ENCODE data around the gene TUBG1. TPM values are rescaled to one million over a fixed set of nuclear protein-coding genes. Genes with fewer than 3 reads are reported as not detected.

Gene TUBG1
- total RNA-seq, 1 experiment from 2014 or later, result 140 TPM

DNA sequence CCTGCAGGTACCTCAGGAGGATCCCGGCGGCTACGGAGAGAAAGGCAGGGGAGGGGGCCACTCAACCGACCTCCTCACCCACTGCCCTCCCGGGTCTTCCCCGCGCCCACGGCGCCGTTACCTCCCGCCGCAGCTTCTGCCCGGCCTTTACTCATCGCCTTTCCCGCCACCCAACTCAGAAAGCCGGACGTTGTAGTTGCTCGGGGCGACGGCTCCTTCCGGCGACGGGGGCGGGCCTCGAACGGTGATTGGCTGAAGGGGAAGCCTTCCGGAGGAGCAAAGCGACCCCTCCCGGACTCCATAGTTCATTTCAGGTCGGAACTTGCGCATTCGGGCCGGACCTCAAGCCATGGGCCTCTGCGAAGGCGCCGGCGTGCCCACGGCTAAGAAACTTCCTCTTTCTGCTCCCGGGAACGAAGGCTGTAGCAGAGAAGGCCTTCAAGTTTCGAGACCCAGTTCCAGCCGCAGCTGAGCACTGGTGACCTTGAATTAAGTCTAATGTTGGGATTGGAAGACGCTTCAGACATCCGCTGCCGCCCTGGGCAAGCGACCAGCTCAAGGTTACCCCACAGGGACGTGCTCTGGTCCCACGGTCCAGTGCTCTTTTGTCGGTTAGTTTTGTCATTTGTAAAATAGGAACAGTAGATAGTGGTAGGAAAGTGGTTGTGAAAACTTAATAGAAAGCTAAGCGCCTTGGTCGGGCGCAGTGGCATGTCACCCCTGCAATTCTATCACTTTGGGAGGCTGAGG lies 31.8 kb upstream of the TUBG1 start, which contains the start of gene PSMC3IP (continued):
- TF ChIP-seq, protein P1, sequence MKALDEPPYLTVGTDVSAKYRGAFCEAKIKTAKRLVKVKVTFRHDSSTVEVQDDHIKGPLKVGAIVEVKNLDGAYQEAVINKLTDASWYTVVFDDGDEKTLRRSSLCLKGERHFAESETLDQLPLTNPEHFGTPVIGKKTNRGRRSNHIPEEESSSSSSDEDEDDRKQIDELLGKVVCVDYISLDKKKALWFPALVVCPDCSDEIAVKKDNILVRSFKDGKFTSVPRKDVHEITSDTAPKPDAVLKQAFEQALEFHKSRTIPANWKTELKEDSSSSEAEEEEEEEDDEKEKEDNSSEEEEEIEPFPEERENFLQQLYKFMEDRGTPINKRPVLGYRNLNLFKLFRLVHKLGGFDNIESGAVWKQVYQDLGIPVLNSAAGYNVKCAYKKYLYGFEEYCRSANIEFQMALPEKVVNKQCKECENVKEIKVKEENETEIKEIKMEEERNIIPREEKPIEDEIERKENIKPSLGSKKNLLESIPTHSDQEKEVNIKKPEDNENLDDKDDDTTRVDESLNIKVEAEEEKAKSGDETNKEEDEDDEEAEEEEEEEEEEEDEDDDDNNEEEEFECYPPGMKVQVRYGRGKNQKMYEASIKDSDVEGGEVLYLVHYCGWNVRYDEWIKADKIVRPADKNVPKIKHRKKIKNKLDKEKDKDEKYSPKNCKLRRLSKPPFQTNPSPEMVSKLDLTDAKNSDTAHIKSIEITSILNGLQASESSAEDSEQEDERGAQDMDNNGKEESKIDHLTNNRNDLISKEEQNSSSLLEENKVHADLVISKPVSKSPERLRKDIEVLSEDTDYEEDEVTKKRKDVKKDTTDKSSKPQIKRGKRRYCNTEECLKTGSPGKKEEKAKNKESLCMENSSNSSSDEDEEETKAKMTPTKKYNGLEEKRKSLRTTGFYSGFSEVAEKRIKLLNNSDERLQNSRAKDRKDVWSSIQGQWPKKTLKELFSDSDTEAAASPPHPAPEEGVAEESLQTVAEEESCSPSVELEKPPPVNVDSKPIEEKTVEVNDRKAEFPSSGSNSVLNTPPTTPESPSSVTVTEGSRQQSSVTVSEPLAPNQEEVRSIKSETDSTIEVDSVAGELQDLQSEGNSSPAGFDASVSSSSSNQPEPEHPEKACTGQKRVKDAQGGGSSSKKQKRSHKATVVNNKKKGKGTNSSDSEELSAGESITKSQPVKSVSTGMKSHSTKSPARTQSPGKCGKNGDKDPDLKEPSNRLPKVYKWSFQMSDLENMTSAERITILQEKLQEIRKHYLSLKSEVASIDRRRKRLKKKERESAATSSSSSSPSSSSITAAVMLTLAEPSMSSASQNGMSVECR (CRISPR knock-in tag; IDR thresholded peaks at IDR 0.05; ENCODE audit: borderline replicate concordance), result peak; percentile 50
- TF ChIP-seq MYBL2 (CRISPR knock-in tag; IDR thresholded peaks at IDR 0.05) (peak; percentile 59; the same call in 1 of the 2 replicates), IRF2 (CRISPR knock-in tag; IDR thresholded peaks at IDR 0.05; ENCODE audit: borderline replicate concordance, low read depth) (no peak), GABPB1 (CRISPR knock-in tag; IDR thresholded peaks at IDR 0.05) (peak; percentile 67), NFE2L1 (CRISPR knock-in tag; IDR thresholded peaks at IDR 0.05) (0 out of 2 replicates have a peak, but pooled peaks have one; percentile 13), ETV6 (CRISPR knock-in tag; IDR thresholded peaks at IDR 0.05) (peak; percentile 82), GTF2I (CRISPR knock-in tag; conservative IDR thresholded peaks at IDR 0.05) (no peak), CREM (CRISPR knock-in tag; IDR thresholded peaks at IDR 0.05) (peak; percentile 84), NFYB (CRISPR knock-in tag; conservative IDR thresholded peaks at IDR 0.05; ENCODE audit: low read depth) (peak; percentile 88)
- TF ChIP-seq, protein P2, sequence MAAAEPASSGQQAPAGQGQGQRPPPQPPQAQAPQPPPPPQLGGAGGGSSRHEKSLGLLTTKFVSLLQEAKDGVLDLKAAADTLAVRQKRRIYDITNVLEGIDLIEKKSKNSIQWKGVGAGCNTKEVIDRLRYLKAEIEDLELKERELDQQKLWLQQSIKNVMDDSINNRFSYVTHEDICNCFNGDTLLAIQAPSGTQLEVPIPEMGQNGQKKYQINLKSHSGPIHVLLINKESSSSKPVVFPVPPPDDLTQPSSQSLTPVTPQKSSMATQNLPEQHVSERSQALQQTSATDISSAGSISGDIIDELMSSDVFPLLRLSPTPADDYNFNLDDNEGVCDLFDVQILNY (CRISPR knock-in tag; IDR thresholded peaks at IDR 0.05), result peak; percentile 99
- TF ChIP-seq, protein P3, sequence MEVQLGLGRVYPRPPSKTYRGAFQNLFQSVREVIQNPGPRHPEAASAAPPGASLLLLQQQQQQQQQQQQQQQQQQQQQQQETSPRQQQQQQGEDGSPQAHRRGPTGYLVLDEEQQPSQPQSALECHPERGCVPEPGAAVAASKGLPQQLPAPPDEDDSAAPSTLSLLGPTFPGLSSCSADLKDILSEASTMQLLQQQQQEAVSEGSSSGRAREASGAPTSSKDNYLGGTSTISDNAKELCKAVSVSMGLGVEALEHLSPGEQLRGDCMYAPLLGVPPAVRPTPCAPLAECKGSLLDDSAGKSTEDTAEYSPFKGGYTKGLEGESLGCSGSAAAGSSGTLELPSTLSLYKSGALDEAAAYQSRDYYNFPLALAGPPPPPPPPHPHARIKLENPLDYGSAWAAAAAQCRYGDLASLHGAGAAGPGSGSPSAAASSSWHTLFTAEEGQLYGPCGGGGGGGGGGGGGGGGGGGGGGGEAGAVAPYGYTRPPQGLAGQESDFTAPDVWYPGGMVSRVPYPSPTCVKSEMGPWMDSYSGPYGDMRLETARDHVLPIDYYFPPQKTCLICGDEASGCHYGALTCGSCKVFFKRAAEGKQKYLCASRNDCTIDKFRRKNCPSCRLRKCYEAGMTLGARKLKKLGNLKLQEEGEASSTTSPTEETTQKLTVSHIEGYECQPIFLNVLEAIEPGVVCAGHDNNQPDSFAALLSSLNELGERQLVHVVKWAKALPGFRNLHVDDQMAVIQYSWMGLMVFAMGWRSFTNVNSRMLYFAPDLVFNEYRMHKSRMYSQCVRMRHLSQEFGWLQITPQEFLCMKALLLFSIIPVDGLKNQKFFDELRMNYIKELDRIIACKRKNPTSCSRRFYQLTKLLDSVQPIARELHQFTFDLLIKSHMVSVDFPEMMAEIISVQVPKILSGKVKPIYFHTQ (CRISPR knock-in tag; IDR thresholded peaks at IDR 0.05), result no peak
- TF ChIP-seq, protein P4, sequence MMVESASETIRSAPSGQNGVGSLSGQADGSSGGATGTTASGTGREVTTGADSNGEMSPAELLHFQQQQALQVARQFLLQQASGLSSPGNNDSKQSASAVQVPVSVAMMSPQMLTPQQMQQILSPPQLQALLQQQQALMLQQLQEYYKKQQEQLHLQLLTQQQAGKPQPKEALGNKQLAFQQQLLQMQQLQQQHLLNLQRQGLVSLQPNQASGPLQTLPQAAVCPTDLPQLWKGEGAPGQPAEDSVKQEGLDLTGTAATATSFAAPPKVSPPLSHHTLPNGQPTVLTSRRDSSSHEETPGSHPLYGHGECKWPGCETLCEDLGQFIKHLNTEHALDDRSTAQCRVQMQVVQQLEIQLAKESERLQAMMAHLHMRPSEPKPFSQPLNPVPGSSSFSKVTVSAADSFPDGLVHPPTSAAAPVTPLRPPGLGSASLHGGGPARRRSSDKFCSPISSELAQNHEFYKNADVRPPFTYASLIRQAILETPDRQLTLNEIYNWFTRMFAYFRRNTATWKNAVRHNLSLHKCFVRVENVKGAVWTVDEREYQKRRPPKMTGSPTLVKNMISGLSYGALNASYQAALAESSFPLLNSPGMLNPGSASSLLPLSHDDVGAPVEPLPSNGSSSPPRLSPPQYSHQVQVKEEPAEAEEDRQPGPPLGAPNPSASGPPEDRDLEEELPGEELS (CRISPR knock-in tag; IDR thresholded peaks at IDR 0.05), result no peak; the same call in none of the 2 replicates
- TF ChIP-seq, protein P5, sequence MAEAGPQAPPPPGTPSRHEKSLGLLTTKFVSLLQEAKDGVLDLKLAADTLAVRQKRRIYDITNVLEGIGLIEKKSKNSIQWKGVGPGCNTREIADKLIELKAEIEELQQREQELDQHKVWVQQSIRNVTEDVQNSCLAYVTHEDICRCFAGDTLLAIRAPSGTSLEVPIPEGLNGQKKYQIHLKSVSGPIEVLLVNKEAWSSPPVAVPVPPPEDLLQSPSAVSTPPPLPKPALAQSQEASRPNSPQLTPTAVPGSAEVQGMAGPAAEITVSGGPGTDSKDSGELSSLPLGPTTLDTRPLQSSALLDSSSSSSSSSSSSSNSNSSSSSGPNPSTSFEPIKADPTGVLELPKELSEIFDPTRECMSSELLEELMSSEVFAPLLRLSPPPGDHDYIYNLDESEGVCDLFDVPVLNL (CRISPR knock-in tag; IDR thresholded peaks at IDR 0.05; ENCODE audit: borderline replicate concordance, low read depth), result peak; percentile 95; the same call in 1 of the 2 replicates

Data from WTC11 (cell line).